Liver (tissue), 3 donors: Measurements from ENCODE around the gene UBTD1.

ENCODE experiments used
- TAF1 ChIP-seq: conservative IDR thresholded peaks from 2 replicates; pipeline ENCODE4 v1.6.1; 2016; ENCODE audit warnings: antibody characterized with exemption, mild to moderate bottlenecking
- TF ChIP-seq, protein P1 (sequence below): fragments of 150-350 bp; IDR thresholded peaks from 2 replicates; pipeline ENCODE4 v1.5.1; 2017; ENCODE audit warnings: improper control_type of control experiment, low read depth, low read length; ENCODE audit not compliant: missing input control
- TF ChIP-seq, protein P2 (sequence below): IDR thresholded peaks from 2 replicates; pipeline ENCODE4 v1.6.1; 2016; ENCODE audit warnings: antibody characterized with exemption, mild to moderate bottlenecking
- TF ChIP-seq, protein P3 (sequence below): IDR thresholded peaks from 2 replicates; pipeline ENCODE4 v1.6.1; 2016; ENCODE audit warnings: antibody characterized with exemption
- donor health status: healthy.
- donor health status: healthy.

DNA sequence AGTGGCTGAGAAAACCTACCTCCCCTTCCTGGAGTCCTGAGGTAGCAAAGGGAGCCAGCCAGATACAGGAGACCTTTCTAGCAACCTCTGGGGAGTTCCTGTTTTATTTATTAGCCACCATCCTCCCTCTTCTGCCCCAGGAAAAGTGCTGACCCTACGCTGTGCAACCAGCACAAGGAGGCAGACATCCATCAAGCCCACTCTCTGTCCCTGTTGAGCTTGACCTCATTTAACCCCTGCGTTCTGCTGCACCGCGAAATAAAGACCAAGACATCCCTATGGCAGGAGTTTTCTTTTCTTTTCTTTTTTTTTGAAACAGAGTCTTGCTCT, 48.5 kb downstream of the UBTD1 start:
- TF ChIP-seq, protein P1, sequence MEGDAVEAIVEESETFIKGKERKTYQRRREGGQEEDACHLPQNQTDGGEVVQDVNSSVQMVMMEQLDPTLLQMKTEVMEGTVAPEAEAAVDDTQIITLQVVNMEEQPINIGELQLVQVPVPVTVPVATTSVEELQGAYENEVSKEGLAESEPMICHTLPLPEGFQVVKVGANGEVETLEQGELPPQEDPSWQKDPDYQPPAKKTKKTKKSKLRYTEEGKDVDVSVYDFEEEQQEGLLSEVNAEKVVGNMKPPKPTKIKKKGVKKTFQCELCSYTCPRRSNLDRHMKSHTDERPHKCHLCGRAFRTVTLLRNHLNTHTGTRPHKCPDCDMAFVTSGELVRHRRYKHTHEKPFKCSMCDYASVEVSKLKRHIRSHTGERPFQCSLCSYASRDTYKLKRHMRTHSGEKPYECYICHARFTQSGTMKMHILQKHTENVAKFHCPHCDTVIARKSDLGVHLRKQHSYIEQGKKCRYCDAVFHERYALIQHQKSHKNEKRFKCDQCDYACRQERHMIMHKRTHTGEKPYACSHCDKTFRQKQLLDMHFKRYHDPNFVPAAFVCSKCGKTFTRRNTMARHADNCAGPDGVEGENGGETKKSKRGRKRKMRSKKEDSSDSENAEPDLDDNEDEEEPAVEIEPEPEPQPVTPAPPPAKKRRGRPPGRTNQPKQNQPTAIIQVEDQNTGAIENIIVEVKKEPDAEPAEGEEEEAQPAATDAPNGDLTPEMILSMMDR: no peak
- TF ChIP-seq TAF1: no peak
- TF ChIP-seq, protein P2, sequence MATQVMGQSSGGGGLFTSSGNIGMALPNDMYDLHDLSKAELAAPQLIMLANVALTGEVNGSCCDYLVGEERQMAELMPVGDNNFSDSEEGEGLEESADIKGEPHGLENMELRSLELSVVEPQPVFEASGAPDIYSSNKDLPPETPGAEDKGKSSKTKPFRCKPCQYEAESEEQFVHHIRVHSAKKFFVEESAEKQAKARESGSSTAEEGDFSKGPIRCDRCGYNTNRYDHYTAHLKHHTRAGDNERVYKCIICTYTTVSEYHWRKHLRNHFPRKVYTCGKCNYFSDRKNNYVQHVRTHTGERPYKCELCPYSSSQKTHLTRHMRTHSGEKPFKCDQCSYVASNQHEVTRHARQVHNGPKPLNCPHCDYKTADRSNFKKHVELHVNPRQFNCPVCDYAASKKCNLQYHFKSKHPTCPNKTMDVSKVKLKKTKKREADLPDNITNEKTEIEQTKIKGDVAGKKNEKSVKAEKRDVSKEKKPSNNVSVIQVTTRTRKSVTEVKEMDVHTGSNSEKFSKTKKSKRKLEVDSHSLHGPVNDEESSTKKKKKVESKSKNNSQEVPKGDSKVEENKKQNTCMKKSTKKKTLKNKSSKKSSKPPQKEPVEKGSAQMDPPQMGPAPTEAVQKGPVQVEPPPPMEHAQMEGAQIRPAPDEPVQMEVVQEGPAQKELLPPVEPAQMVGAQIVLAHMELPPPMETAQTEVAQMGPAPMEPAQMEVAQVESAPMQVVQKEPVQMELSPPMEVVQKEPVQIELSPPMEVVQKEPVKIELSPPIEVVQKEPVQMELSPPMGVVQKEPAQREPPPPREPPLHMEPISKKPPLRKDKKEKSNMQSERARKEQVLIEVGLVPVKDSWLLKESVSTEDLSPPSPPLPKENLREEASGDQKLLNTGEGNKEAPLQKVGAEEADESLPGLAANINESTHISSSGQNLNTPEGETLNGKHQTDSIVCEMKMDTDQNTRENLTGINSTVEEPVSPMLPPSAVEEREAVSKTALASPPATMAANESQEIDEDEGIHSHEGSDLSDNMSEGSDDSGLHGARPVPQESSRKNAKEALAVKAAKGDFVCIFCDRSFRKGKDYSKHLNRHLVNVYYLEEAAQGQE: no peak
- TF ChIP-seq, protein P3, sequence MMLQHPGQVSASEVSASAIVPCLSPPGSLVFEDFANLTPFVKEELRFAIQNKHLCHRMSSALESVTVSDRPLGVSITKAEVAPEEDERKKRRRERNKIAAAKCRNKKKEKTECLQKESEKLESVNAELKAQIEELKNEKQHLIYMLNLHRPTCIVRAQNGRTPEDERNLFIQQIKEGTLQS: no peak
